ENCODE data around the gene SPECC1L. TPM values are rescaled to one million over a fixed set of nuclear protein-coding genes. Genes with fewer than 3 reads are reported as not detected.
A peak's percentile ranks its signal among the peaks of the same experiment; 100 is the strongest.

SPECC1L gene
- total RNA-seq, 6 donors from 2014 or later: 37.7 to 80.6 (median 62.3) TPM

GRCh38 chr22:24463071-24463760, 192.6 kb downstream of the SPECC1L start:
- no peak for ATAC-seq (ENCODE audit: low FRiP score in 2 of 2)
- 73 to 82% methylated on average over 6 of the region's 6 CpGs for WGBS, 2 donors
- no peak for TF ChIP-seq EP300 (IDR thresholded peaks at IDR 0.05)
- no peak for TF ChIP-seq POLR2AphosphoS5 (IDR thresholded peaks at IDR 0.05)
- no peak for TF ChIP-seq CTCF (IDR thresholded peaks at IDR 0.05)
- no peak for TF ChIP-seq POLR2A (IDR thresholded peaks at IDR 0.05)

GRCh38 chr22:24465566-24465965, 194.9 kb downstream of the SPECC1L start:
- Histone ChIP-seq H3K9me3 (no peaks in the 10 kb centered on the region), H3K36me3 (no peaks in the 10 kb centered on the region), H3K27me3 (no peaks in the 10 kb centered on the region), H3K4me3 (no peak overlapping the region), H3K27ac (peak overlapping the region in 1 of 4 donors; percentile 37), H3K4me1 (peaks cover 13 to 29% (median 24%) of the 10 kb centered on the region in 4 donors)
- no peak for ATAC-seq (ENCODE audit: low FRiP score in 2 of 2)
- 78% methylated on average over 5 of the region's 5 CpGs for WGBS, 2 donors
- DNase-seq: no peak
- TF ChIP-seq POLR2A (IDR thresholded peaks at IDR 0.05) (no peak), EP300 (IDR thresholded peaks at IDR 0.05) (no peak), CTCF (IDR thresholded peaks at IDR 0.05) (no peak), POLR2AphosphoS5 (IDR thresholded peaks at IDR 0.05) (no peak)

More at GRCh38 chr22:24463071-24463760, 192.6 kb downstream of the SPECC1L start:
- Histone ChIP-seq H3K4me1 (peaks cover 21 to 41% (median 36%) of the 10 kb centered on the region in 4 donors), H3K9me3 (no peaks in the 10 kb centered on the region), H3K27ac (peak overlapping the region in 1 of 4 donors; percentile 15), H3K4me3 (no peak overlapping the region), H3K36me3 (no peaks in the 10 kb centered on the region), H3K27me3 (no peaks in the 10 kb centered on the region)
- DNase-seq: no peak

- DNase-seq: no peak
- no peaks in the 10 kb centered on the region for H3K27me3 ChIP-seq
- H3K4me3 ChIP-seq: no peak overlapping the region
- no peaks in the 10 kb centered on the region for H3K36me3 ChIP-seq
- TF ChIP-seq CTCF (IDR thresholded peaks at IDR 0.05) (no peak), EP300 (IDR thresholded peaks at IDR 0.05) (no peak), POLR2AphosphoS5 (IDR thresholded peaks at IDR 0.05) (no peak), POLR2A (IDR thresholded peaks at IDR 0.05) (no peak)
- 97 to 98% methylated on average over 3 of the region's 3 CpGs for WGBS, 2 donors
- H3K27ac ChIP-seq: peak overlapping the region in 1 of 4 donors; percentile 37
- peaks cover 12 to 25% (median 20%) of the 10 kb centered on the region in 4 donors for H3K4me1 ChIP-seq
- ATAC-seq (ENCODE audit: low FRiP score in 2 of 2): no peak
- H3K9me3 ChIP-seq: no peaks in the 10 kb centered on the region
Observed at GRCh38 chr22:24465975-24466374, 195.3 kb downstream of the SPECC1L start.

GRCh38 chr22:24466716-24467328, 196.2 kb downstream of the SPECC1L start:
- ATAC-seq (ENCODE audit: low FRiP score in 2 of 2) (peak in 1 of 2 donors; percentile 22), DNase-seq (no peak)
- TF ChIP-seq CTCF (IDR thresholded peaks at IDR 0.05): no peak
- TF ChIP-seq POLR2AphosphoS5 (IDR thresholded peaks at IDR 0.05): no peak
- TF ChIP-seq POLR2A (IDR thresholded peaks at IDR 0.05): no peak
- TF ChIP-seq EP300 (IDR thresholded peaks at IDR 0.05): no peak
- H3K27me3 ChIP-seq: no peaks in the 10 kb centered on the region
- H3K36me3 ChIP-seq: no peaks in the 10 kb centered on the region
- H3K27ac ChIP-seq: peak overlapping the region in 3 of 4 donors; percentile 18 to 54 (median 46)
- WGBS, 2 donors: 38% methylated on average over 1 of the region's 1 CpG
- no peaks in the 10 kb centered on the region for H3K9me3 ChIP-seq
- peaks cover 12 to 23% (median 19%) of the 10 kb centered on the region in 4 donors for H3K4me1 ChIP-seq
- no peak overlapping the region for H3K4me3 ChIP-seq

All from upper lobe of left lung (tissue), 6 donors.